Embryonic facial prominence (tissue), 1 donor: ENCODE data around the gene NAV2.

Experiments used
- DNase-seq: peaks from one replicate; pipeline ENCODE4 v3.0.0-alpha.2; 2016; ENCODE audit errors: extremely low spot score

NAV2 gene

GRCh38 chr11:19714387-19715363 lies 2.0 kb downstream of the NAV2 start:
- no peak for DNase-seq

- DNase-seq = no peak
Observed at GRCh38 chr11:19715373-19715772, 2.7 kb downstream of the NAV2 start.

- DNase-seq = no peak
Observed at GRCh38 chr11:19718051-19718450, 5.4 kb downstream of the NAV2 start.

- DNase-seq = no peak
Observed at GRCh38 chr11:19718951-19719350, 6.3 kb downstream of the NAV2 start.

GRCh38 chr11:19719960-19720359 lies 7.3 kb downstream of the NAV2 start:
- no peak for DNase-seq

GRCh38 chr11:19721176-19721575 lies 8.5 kb downstream of the NAV2 start:
- no peak for DNase-seq

- no peak for DNase-seq
Observed at GRCh38 chr11:19722702-19723101, 10.1 kb downstream of the NAV2 start.

GRCh38 chr11:19723572-19724342 lies 11.1 kb downstream of the NAV2 start:
- DNase-seq = no peak

GRCh38 chr11:19724765-19725164 lies 12.1 kb downstream of the NAV2 start:
- no peak for DNase-seq

- DNase-seq = no peak
Observed at GRCh38 chr11:19725379-19726079, 12.9 kb downstream of the NAV2 start.

GRCh38 chr11:19727246-19727645 lies 14.6 kb downstream of the NAV2 start:
- DNase-seq = no peak

GRCh38 chr11:19728436-19728835 lies 15.8 kb downstream of the NAV2 start:
- no peak for DNase-seq

- no peak for DNase-seq
Observed at GRCh38 chr11:19729141-19729540, 16.5 kb downstream of the NAV2 start.

GRCh38 chr11:19730373-19730772 lies 17.7 kb downstream of the NAV2 start:
- DNase-seq = no peak

- DNase-seq = no peak
Observed at GRCh38 chr11:19734171-19734570, 21.5 kb downstream of the NAV2 start.

GRCh38 chr11:19735157-19735908 lies 22.7 kb downstream of the NAV2 start:
- DNase-seq = no peak

- no peak for DNase-seq
Observed at GRCh38 chr11:19735909-19736498, 23.4 kb downstream of the NAV2 start.

GRCh38 chr11:19736831-19737230 lies 24.2 kb downstream of the NAV2 start:
- DNase-seq = no peak

GRCh38 chr11:19737575-19737974 lies 24.9 kb downstream of the NAV2 start:
- DNase-seq = no peak

- no peak for DNase-seq
Observed at GRCh38 chr11:19738124-19738523, 25.5 kb downstream of the NAV2 start.

GRCh38 chr11:19739872-19740271 lies 27.2 kb downstream of the NAV2 start:
- no peak for DNase-seq
